Activated T-cell treated with anti-CD3 and anti-CD28 coated beads, Interleukin-2, amount 50 U/mL, for 24 hours (primary cell): ENCODE measurements around the gene CCDC127.
"Not testable (repeated sequence)": the region's sequence is repeated elsewhere in the genome, so short reads cannot be mapped to it uniquely, and the experiment has no call there.

ENCODE experiments used
- DNase-seq: peaks from one replicate; pipeline ENCODE4 v3.0.0-alpha.2; 2020
- H3K27ac Mint-ChIP-seq: 2 replicates; pipeline ENCODE4 v1.8.0; 2020; ENCODE audit warnings: mild to moderate bottlenecking, mixed read lengths
- H3K27me3 Mint-ChIP-seq: 2 replicates; pipeline ENCODE4 v1.8.0; 2020; ENCODE audit warnings: mixed read lengths
- H3K36me3 Mint-ChIP-seq: 2 replicates; pipeline ENCODE4 v1.8.0; 2020; ENCODE audit warnings: low read depth, mixed read lengths
- H3K4me1 Mint-ChIP-seq: 2 replicates; pipeline ENCODE4 v1.8.0; 2020; ENCODE audit warnings: low read depth, mixed read lengths
- H3K4me3 Mint-ChIP-seq: 2 replicates; pipeline ENCODE4 v1.8.0; 2020; ENCODE audit warnings: mild to moderate bottlenecking, moderate library complexity, mixed read lengths
- H3K9me3 Mint-ChIP-seq: 2 replicates; pipeline ENCODE4 v1.8.0; 2020; ENCODE audit warnings: mixed read lengths

Gene CCDC127

GRCh38 chr5:201672-202071 is 16.3 kb downstream of the CCDC127 start:
- no peaks in the 10 kb centered on the region for H3K27me3 Mint-ChIP-seq

DNA sequence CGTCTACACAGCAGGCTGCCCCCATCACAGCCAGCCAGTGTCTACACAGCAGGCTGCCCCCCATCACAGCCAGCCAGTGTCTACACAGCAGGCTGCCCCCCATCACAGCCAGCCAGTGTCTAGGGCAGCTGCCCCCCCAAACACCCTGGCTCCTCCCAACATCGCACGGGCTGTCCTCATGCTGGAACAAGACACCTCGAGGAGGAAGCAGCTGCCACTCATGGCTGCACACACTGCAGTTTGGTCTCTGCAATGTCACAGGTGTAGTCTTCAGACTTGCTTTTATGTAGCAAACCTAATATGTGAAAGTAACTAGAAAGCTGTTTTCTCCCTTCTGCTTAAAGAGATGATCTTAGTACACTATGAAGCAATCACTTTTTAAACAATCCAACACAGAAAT is 17.0 kb downstream of the CCDC127 start:
- Mint-ChIP-seq H3K36me3 (peaks cover 34% of the 10 kb centered on the region), H3K4me3 (no peak overlapping the region), H3K27me3 (no peaks in the 10 kb centered on the region), H3K9me3 (no peaks in the 10 kb centered on the region), H3K4me1 (no peaks in the 10 kb centered on the region), H3K27ac (no peak overlapping the region)
- DNase-seq = no peak

More at GRCh38 chr5:201672-202071, 16.3 kb downstream of the CCDC127 start:
- DNase-seq = no peak
- Mint-ChIP-seq H3K9me3 (no peaks in the 10 kb centered on the region), H3K4me3 (no peak overlapping the region), H3K27ac (no peak overlapping the region), H3K36me3 (peaks cover 41% of the 10 kb centered on the region), H3K4me1 (no peaks in the 10 kb centered on the region)

DNA sequence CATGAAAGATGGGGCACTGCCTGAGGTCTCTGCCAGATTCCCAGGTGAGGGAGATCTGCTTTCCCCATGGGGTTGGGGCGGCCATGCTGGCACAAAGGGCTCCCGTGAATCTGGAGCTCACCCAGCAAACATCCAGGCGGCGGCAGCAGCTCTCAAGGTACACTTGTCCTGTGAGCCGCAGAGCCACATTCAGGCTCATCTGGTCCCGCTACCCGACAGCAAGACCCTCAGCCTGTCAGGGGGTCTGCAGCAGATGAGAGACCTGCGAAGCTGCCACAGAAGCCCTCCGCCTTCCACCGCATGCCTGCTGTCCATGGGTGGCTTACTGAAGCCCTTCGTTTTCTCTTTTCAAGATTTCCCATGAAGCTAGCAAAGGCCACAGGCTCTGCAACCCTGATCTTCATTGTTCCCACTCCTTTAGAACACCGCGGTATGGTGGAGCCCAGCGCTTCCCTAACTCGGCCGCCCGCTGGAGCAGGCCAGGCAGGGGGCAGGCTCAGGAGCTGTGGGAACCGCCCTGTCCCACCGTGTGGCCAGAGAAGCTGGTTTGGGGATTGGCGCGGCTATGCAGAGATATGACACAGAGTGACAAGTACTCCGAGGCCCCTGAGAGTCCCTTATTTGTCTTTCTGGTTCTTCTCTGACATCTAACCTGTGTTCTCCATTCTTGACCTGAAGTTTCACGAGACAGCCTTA is 17.9 kb downstream of the CCDC127 start:
- peaks cover 3% of the 10 kb centered on the region for H3K4me1 Mint-ChIP-seq
- no peaks in the 10 kb centered on the region for H3K9me3 Mint-ChIP-seq
- peaks cover 25% of the 10 kb centered on the region for H3K36me3 Mint-ChIP-seq
- H3K4me3 Mint-ChIP-seq = no peak overlapping the region
- no peaks in the 10 kb centered on the region for H3K27me3 Mint-ChIP-seq
- DNase-seq = no peak
- H3K27ac Mint-ChIP-seq = no peak overlapping the region

- peaks cover 3% of the 10 kb centered on the region for H3K4me1 Mint-ChIP-seq
- no peaks in the 10 kb centered on the region for H3K27me3 Mint-ChIP-seq
- DNase-seq = no peak
- no peak overlapping the region for H3K27ac Mint-ChIP-seq
- peaks cover 18% of the 10 kb centered on the region for H3K36me3 Mint-ChIP-seq
- no peak overlapping the region for H3K4me3 Mint-ChIP-seq
- no peaks in the 10 kb centered on the region for H3K9me3 Mint-ChIP-seq
Measured at GRCh38 chr5:199197-199949, 18.6 kb downstream of the CCDC127 start.

- Mint-ChIP-seq H3K4me3 (no peak overlapping the region), H3K36me3 (peaks cover 11% of the 10 kb centered on the region), H3K27ac (no peak overlapping the region), H3K9me3 (no peaks in the 10 kb centered on the region), H3K27me3 (no peaks in the 10 kb centered on the region), H3K4me1 (peaks cover 3% of the 10 kb centered on the region)
- no peak for DNase-seq
Measured at GRCh38 chr5:198516-199196, 19.3 kb downstream of the CCDC127 start.

DNA sequence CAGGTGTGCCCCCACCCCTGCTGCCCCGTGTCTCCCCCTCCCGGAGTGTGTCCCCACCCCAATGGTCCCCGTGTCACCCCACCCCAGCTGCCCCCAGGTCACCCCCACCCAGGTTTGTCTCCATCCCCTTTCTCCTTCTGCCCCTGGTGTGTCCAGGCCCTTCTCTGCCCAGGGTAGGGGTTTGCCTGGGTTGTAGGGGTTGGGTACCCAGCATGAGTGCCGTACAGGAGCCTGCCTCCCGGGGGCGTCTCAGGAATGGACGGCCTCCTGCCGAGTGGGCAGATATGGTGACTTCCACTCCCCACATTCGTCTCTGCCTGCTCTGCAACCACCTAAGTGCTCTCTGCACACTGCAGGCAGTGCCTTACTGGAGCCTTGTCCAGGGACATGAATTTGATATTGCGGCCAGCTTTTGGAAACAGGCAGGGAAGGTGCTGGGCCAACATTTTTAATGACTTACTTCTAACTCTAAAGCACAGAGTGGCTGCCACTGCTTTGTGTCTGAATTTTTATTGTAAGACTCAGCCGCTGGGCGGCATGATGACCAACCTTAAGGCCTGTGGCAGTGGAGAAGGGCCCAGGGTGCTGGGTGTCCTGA is 20.0 kb downstream of the CCDC127 start:
- H3K9me3 Mint-ChIP-seq = no peaks in the 10 kb centered on the region
- no peak overlapping the region for H3K4me3 Mint-ChIP-seq
- peaks cover 6% of the 10 kb centered on the region for H3K36me3 Mint-ChIP-seq
- DNase-seq = no peak
- H3K27me3 Mint-ChIP-seq = no peaks in the 10 kb centered on the region
- peaks cover 3% of the 10 kb centered on the region for H3K4me1 Mint-ChIP-seq
- H3K27ac Mint-ChIP-seq = no peak overlapping the region

GRCh38 chr5:197031-197430 is 20.9 kb downstream of the CCDC127 start:
- H3K27me3 Mint-ChIP-seq, H3K36me3 Mint-ChIP-seq, H3K9me3 Mint-ChIP-seq, H3K27ac Mint-ChIP-seq, H3K4me1 Mint-ChIP-seq, H3K4me3 Mint-ChIP-seq, DNase-seq: not testable (repeated sequence)

GRCh38 chr5:196350-196749 is 21.6 kb downstream of the CCDC127 start:
- H3K4me1 Mint-ChIP-seq = peaks cover 3% of the 10 kb centered on the region
- no peak overlapping the region for H3K4me3 Mint-ChIP-seq
- DNase-seq = no peak
- H3K9me3 Mint-ChIP-seq = no peaks in the 10 kb centered on the region
- no peaks in the 10 kb centered on the region for H3K36me3 Mint-ChIP-seq
- peaks cover 9% of the 10 kb centered on the region for H3K27me3 Mint-ChIP-seq
- H3K27ac Mint-ChIP-seq = no peak overlapping the region

DNA sequence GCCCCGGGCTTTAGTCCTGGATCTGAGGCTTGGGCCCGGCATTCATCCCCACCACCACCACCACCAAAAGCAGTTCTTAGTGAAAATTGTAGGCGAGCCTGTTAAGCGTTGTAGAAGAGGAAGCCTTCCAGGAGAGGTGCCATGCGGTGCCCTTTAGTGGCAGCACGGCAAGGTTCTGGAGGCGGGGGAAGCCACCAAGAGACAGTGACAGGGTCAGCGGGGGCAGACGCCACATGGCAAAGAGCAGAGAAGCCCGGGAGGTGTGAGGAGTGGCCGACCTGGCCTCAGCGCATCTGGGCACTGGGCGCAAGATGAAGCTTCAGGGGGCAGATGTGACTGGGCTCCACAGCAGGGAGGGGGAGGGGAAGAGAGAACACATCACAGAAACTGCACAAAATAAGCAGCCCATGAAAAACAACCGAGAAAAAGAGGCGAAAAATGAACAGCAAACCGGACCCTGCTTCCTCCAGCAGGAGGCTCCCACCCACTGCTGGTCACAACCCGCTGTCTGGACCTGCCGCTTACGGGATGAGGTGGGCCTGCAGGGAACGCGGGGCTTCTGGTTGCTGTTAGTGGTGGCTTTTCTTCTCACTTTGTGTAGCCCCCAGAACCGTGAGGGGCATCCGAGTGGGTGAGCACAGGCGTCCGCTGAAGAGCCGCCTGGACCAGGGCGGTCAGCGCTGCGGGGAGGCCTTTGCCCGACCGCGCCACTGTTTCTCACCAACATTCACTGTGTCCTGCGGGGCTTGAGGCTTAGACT is 22.4 kb downstream of the CCDC127 start:
- no peaks in the 10 kb centered on the region for H3K36me3 Mint-ChIP-seq
- no peaks in the 10 kb centered on the region for H3K9me3 Mint-ChIP-seq

GRCh38 chr5:194603-195209 is 23.2 kb downstream of the CCDC127 start:
- no peaks in the 10 kb centered on the region for H3K36me3 Mint-ChIP-seq
- H3K27me3 Mint-ChIP-seq = peaks cover 18% of the 10 kb centered on the region
- H3K4me1 Mint-ChIP-seq = peaks cover 9% of the 10 kb centered on the region
- no peak for DNase-seq
- no peak overlapping the region for H3K4me3 Mint-ChIP-seq
- H3K27ac Mint-ChIP-seq = no peak overlapping the region
- no peaks in the 10 kb centered on the region for H3K9me3 Mint-ChIP-seq

More for the DNA sequence above, 22.4 kb downstream of the CCDC127 start:
- peaks cover 13% of the 10 kb centered on the region for H3K27me3 Mint-ChIP-seq
- H3K4me1 Mint-ChIP-seq = peaks cover 7% of the 10 kb centered on the region
- H3K27ac Mint-ChIP-seq = no peak overlapping the region
- H3K4me3 Mint-ChIP-seq = no peak overlapping the region
- no peak for DNase-seq

- Mint-ChIP-seq H3K4me1 (peaks cover 9% of the 10 kb centered on the region), H3K27ac (no peak overlapping the region), H3K36me3 (no peaks in the 10 kb centered on the region), H3K27me3 (peaks cover 18% of the 10 kb centered on the region), H3K4me3 (no peak overlapping the region), H3K9me3 (no peaks in the 10 kb centered on the region)
- no peak for DNase-seq
Measured at GRCh38 chr5:194102-194501, 23.9 kb downstream of the CCDC127 start.

- no peak for DNase-seq
- H3K27me3 Mint-ChIP-seq = peaks cover 22% of the 10 kb centered on the region
- H3K27ac Mint-ChIP-seq = no peak overlapping the region
- H3K36me3 Mint-ChIP-seq = no peaks in the 10 kb centered on the region
- no peak overlapping the region for H3K4me3 Mint-ChIP-seq
- no peaks in the 10 kb centered on the region for H3K9me3 Mint-ChIP-seq
- H3K4me1 Mint-ChIP-seq = peaks cover 16% of the 10 kb centered on the region
Measured at GRCh38 chr5:192970-193831, 24.8 kb downstream of the CCDC127 start.

DNA sequence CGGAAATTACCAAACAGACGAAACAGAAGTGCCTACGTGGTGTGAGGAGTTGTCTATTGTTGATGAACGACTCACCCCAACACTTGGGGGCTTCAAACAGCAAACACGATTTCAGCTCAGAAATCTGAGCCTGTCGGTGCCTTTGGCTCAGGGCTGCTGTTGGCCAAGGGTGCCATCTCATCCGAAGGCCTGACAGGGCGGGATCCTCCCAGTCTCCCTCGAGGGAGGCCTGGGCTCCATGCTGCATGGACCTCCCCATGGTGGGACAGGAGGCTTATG is 25.3 kb downstream of the CCDC127 start:
- H3K4me1 Mint-ChIP-seq = peaks cover 17% of the 10 kb centered on the region
- no peak for DNase-seq
- H3K27ac Mint-ChIP-seq = no peak overlapping the region
- H3K4me3 Mint-ChIP-seq = no peak overlapping the region
- H3K9me3 Mint-ChIP-seq = no peaks in the 10 kb centered on the region
- peaks cover 22% of the 10 kb centered on the region for H3K27me3 Mint-ChIP-seq
- H3K36me3 Mint-ChIP-seq = no peaks in the 10 kb centered on the region
